Esophagus muscularis mucosa (tissue), 4 donors: ENCODE measurements around the gene POLR3F.

Source experiments
- EP300 ChIP-seq: sonication (generic); formaldehyde crosslinking; IDR thresholded peaks from one replicate; pipeline ENCODE4 v1.6.1; 2017; ENCODE audit warnings: antibody characterized with exemption
- POLR2A ChIP-seq: fragments of 450-650 bp; IDR thresholded peaks from one replicate; pipeline ENCODE4 v1.6.1; 2017; ENCODE audit warnings: antibody characterized with exemption, moderate library complexity, mild to moderate bottlenecking, low read depth
- POLR2AphosphoS5 ChIP-seq, 2 donors: sonication (generic); formaldehyde crosslinking; IDR thresholded peaks; one replicate each; pipeline ENCODE4 v1.6.1; 2017; ENCODE audit warnings: antibody characterized with exemption in 2 of 2
- TF ChIP-seq, protein P1 (sequence below), 3 experiments: fragments of 200-600 bp in 2 of 3; fragments of 450-650 bp in 1 of 3; sonication (generic) in 2 of 3; IDR thresholded peaks; one replicate each; pipeline ENCODE4 v1.5.1; 2017 to 2019; ENCODE audit warnings: antibody characterized with exemption in 3 of 3, mild to moderate bottlenecking in 2 of 3, moderate library complexity in 1 of 3

- TF ChIP-seq EP300 (no peak), POLR2A (no peak), POLR2AphosphoS5 (IDR thresholded peaks at IDR 0.05) (no peak)
- TF ChIP-seq, protein P1, sequence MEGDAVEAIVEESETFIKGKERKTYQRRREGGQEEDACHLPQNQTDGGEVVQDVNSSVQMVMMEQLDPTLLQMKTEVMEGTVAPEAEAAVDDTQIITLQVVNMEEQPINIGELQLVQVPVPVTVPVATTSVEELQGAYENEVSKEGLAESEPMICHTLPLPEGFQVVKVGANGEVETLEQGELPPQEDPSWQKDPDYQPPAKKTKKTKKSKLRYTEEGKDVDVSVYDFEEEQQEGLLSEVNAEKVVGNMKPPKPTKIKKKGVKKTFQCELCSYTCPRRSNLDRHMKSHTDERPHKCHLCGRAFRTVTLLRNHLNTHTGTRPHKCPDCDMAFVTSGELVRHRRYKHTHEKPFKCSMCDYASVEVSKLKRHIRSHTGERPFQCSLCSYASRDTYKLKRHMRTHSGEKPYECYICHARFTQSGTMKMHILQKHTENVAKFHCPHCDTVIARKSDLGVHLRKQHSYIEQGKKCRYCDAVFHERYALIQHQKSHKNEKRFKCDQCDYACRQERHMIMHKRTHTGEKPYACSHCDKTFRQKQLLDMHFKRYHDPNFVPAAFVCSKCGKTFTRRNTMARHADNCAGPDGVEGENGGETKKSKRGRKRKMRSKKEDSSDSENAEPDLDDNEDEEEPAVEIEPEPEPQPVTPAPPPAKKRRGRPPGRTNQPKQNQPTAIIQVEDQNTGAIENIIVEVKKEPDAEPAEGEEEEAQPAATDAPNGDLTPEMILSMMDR (IDR thresholded peaks at IDR 0.05) = no peak
Measured at GRCh38 chr20:18527339-18527738, 60.1 kb downstream of the POLR3F start.
